ENCODE results near the gene OR2V2.

- no peak for TF ChIP-seq POLR2A (IDR thresholded peaks at IDR 0.05)
- TF ChIP-seq, protein P1, sequence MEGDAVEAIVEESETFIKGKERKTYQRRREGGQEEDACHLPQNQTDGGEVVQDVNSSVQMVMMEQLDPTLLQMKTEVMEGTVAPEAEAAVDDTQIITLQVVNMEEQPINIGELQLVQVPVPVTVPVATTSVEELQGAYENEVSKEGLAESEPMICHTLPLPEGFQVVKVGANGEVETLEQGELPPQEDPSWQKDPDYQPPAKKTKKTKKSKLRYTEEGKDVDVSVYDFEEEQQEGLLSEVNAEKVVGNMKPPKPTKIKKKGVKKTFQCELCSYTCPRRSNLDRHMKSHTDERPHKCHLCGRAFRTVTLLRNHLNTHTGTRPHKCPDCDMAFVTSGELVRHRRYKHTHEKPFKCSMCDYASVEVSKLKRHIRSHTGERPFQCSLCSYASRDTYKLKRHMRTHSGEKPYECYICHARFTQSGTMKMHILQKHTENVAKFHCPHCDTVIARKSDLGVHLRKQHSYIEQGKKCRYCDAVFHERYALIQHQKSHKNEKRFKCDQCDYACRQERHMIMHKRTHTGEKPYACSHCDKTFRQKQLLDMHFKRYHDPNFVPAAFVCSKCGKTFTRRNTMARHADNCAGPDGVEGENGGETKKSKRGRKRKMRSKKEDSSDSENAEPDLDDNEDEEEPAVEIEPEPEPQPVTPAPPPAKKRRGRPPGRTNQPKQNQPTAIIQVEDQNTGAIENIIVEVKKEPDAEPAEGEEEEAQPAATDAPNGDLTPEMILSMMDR (IDR thresholded peaks at IDR 0.05) = no peak
These were observed 24.4 kb downstream of the OR2V2 start for GRCh38 chr5:181171782-181172181.

All from right lobe of liver (tissue), 4 donors.